Measurements from ENCODE around the gene NOX5.
A peak's percentile ranks its signal among the peaks of the same experiment; 100 is the strongest.

The NOX5 gene

GRCh38 chr15:69025320-69025719 lies 10.8 kb downstream of the NOX5 start:
- no peak for DNase-seq

GRCh38 chr15:69026355-69026754 lies 11.9 kb downstream of the NOX5 start:
- DNase-seq, result no peak

DNA sequence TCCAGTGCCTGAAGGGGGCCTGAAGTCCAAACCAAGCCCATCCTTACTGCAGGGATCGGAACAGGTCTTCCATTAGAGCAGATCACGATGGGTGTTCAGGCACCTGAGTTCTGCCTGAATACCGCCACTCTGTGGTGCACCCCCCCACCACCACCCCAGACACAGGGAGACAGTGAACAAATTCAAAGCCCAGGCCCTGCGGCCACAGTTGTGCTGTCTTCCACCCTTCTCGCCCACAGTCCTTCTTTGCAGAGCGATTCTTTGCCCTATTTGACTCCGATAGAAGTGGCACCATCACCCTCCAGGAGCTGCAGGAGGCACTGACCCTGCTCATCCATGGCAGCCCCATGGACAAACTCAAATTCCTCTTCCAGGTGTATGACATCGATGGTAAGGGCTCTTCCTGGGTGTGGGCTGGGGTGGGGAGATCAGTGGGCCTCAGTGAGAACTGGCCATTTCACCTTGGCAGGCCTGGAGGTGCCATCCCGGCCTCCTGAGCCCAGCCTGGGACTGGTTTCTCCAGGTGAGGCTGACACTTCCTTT lies 13.6 kb downstream of the NOX5 start:
- no peak for DNase-seq

GRCh38 chr15:69031013-69032001 lies 16.8 kb downstream of the NOX5 start:
- no peak for DNase-seq

DNA sequence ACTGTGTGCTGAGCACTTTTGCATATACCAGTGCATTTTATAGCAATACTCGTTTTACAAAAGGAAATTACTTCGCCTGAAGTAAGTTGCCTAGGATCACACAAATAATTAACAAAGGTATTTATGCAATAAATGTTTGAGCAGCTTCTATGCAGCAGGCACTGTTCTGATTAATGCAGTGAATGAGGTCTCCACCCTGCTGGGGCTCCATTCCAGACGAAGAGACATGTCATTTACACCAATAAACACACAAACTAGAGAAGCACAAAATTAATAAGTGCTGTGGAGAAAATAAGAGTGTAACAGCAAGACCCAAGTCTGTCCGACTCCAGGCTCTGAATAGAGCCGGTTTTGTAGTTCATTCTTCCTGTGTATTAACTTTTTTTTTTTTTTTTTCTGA lies 17.5 kb downstream of the NOX5 start:
- no peak for DNase-seq

- DNase-seq, result no peak
Measured at GRCh38 chr15:69032703-69033373, 18.3 kb downstream of the NOX5 start.

DNA sequence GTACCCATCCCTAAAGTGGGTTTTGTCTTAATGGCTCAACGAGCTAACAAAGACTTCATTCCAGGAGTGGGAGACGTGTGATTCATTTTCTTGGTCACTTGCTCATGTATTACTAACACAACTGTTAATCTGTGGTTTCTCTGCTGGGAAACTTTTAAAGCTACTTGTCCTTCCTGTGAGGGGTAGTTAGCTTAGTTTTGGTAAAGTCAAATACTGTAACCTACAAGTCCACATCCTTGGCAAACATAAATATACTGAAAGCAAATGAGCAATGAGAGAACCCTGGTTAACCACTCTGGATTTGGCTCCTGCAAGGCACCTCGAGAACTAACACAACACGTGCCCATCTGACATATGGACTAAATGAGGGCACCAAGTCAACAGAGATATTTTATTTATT lies 19.9 kb downstream of the NOX5 start:
- no peak for DNase-seq

DNA sequence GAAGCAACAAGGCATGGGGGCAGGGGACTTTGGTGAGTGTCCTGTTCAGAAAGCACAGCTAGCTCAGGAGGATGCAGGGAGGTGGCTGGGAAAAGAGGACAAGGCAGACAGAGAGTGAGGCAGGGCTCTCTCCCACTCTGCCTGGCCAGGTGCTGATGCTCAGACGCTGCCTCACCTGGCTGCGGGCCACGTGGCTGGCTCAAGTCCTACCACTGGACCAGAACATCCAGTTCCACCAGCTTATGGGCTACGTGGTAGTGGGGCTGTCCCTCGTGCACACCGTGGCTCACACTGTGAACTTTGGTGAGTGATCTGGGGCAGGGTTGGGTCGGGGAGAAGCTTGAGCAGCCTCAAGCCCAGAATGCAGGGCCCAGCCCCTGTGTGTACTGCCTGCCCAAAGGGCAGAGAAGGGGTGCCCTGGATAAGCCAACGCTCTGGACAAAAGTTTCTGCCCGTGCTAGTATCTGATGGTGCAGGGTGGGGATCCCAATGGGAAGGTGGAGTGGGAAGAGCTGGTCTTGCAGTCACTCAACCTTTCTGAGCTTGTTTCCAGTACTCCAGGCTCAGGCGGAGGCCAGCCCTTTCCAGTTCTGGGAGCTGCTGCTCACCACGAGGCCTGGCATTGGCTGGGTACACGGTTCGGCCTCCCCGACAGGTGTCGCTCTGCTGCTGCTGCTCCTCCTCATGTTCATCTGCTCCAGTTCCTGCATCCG lies 20.9 kb downstream of the NOX5 start:
- no peak for DNase-seq

DNA sequence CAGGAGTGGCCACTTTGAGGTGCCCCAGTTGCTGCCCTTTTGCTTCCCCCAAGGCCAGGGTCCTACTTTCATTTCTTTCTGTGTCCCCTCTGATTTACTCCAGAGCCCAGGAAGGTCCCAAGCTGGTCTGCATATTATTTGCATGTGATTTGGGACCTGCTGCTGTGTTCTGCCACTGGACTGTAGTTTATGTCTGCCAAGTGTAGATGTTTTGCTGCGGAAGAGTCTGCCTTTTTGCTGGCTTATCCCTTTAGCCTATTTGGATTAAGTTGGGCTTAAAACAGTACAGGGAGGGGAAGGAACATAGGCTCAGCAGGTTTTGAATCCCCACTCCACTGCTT lies 21.4 kb downstream of the NOX5 start:
- DNase-seq, result no peak

- no peak for DNase-seq
Measured at GRCh38 chr15:69036826-69037225, 22.3 kb downstream of the NOX5 start.

DNA sequence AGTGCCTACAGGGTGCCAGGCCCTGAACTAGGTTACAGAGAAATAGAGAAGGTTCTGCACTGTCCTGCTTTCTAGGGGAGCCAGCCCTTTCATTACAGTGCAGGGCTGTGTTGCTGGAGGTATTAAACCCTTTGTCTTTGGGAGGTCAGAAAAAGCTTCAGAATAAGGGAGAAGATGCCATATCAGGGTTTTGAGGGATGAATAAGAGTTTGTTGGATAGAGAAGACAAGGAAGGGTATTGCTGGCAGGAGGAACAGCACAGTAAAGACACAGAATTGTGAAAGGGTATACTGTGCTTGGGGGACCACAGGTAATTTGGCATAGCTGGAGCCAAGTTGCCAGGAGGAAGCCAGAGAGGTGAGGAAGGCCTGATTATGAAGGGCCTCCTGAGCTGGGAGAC lies 23.0 kb downstream of the NOX5 start:
- no peak for DNase-seq

GRCh38 chr15:69037977-69038376 lies 23.5 kb downstream of the NOX5 start:
- no peak for DNase-seq

- no peak for DNase-seq
Measured at GRCh38 chr15:69038508-69038907, 24.0 kb downstream of the NOX5 start.

GRCh38 chr15:69039516-69040225 lies 25.2 kb downstream of the NOX5 start:
- DNase-seq, result no peak

- DNase-seq, result no peak
Measured at GRCh38 chr15:69042531-69042930, 28.0 kb downstream of the NOX5 start.

DNA sequence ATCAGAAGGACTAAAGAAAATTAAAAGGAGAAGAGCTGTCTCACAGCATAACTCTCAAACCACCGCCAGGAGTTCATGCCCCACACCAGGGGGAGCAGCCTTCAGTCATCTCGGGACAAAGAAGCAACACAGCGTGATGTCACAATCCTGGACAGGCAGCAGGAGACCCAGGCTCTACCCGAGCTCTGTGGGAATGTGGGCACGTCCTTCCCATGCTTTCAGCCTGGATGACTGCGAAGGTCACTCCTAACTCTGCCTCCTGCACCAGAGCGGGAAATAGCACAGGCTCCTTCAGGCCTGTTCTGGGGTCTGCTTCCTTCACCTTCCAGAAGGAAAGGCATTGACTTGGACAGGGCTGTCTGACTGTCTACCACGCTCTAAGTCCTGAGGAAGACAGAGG lies 31.3 kb downstream of the NOX5 start:
- DNase-seq, result no peak

GRCh38 chr15:69046781-69047180 lies 32.3 kb downstream of the NOX5 start:
- no peak for DNase-seq

DNA sequence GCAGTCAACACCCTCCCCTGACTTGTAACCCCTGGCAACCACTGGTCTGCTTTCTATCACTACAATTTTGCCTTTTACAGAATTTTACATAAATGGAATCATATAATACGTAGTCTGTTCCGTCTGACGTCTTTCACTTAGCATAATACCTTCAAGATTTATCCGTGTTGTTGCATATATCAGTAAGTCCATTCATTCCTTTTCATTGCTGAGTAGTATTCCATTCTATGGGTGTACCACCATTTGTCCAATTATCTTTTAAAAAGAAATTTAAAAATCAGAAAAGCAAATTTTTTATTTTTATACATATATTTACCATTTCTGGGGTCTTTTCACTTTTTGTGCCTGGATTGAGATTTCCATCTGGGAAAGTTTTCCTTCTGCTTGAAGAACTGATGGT lies 35.5 kb downstream of the NOX5 start:
- DNase-seq, result no peak

DNA sequence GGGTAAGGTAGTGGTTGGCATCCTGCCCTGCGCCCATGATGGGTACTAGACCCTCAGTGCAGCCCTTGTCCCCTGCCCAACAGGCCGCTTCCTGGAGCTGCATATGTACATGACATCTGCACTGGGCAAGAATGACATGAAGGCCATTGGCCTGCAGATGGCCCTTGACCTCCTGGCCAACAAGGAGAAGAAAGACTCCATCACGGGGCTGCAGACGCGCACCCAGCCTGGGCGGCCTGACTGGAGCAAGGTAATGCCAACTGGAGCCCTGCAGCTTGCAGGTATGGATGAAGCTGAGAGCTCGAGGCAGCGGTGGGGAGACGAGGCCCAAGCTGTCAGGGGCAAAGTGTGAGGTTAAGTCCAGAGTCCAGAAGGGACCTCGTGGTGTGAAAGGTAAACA lies 40.8 kb downstream of the NOX5 start:
- no peak for DNase-seq

GRCh38 chr15:69056365-69056764 lies 41.9 kb downstream of the NOX5 start:
- peak; percentile 53 for DNase-seq

GRCh38 chr15:69058830-69059556 lies 44.5 kb downstream of the NOX5 start:
- peak; percentile 96 for DNase-seq

DNA sequence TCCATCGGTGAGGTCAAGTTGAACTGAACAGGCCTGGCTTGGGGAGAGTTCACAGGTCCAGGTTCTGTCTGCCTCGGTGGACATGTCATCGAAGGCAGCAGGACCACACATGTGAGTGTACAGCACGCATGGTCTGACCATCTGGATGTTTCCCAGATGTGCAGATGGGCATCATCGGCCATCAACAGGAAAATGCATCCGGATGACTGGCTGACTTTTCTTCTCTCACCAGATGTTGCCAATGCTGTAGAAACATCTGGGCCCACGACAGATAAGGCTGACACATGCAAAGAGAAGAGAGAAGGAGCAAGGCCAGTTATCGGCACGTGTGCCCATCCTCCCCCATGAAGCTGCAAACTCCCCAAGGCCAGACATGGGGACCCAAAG lies 45.1 kb downstream of the NOX5 start:
- no peak for DNase-seq
